A549 treated with CpdA at 1 μM for 4 hours (cell line): ENCODE results near the gene NRF1. TPM values are rescaled to one million over a fixed set of nuclear protein-coding genes. Genes with fewer than 3 reads are reported as not detected.

Experiments used
- total RNA-seq: library from RNA; stranded (reverse); fragments of 200-300 nt; extraction: Qiagen RNA extraction; gene quantifications from 5 replicates; pipeline ENCODE4 v1.2.3, GENCODE V29; 2022; ENCODE audit warnings: low read depth

Gene NRF1
- 10.4 to 13.0 TPM (median 11.8 TPM) in 5 replicates for total RNA-seq

GRCh38 chr7:129611246-129612111, at the start of gene NRF1:
Gene NRF1 (plus strand): TSS chr7:129611720. CDS start chr7:129657352, 45,632 bp downstream.

Other genes with a start within 250 kb of the NRF1 start
- gene STRIP2, start 177.3 kb upstream of the NRF1 start, total RNA-seq, result 5.8 to 8.9 TPM (median 7.4 TPM) in 5 replicates
- 7.1 to 14.0 TPM (median 12.9 TPM) in 5 replicates for gene SMKR1, start 109.2 kb upstream of the NRF1 start, total RNA-seq